Measurements from ENCODE around the gene CFAP68.

CFAP68 gene

DNA sequence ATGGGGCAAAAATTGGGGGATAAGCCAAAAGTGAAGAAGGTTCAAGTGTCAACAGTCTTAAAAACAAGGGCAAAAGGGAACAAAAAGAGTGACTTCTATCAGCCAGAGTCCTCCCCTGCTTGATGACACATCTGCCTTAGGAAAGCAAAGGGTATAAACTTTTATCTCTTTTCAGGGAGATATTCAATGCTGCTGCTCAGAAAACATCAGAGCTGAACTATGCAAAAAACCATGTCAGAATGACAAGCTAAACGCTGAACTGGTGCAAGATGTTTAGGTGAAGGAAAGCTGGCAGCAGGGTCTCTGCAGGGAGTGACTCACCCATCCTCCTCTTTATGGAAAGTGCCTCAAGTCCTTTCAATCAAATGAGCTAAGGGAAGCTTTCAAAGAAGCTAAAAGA, 32.7 kb upstream of the CFAP68 start:
- TF ChIP-seq POLR2AphosphoS5 (IDR thresholded peaks at IDR 0.05; ENCODE audit: low read depth, low read length) (no peak), FOXP2 (optimal IDR thresholded peaks at IDR 0.05; ENCODE audit: borderline replicate concordance, extremely low read depth, extremely low read length, insufficient read depth) (no peak), TAF1 (IDR thresholded peaks at IDR 0.05; ENCODE audit: borderline replicate concordance, insufficient read depth, low read length) (no peak), SIN3A (IDR thresholded peaks at IDR 0.05; ENCODE audit: borderline replicate concordance, insufficient read depth, low read length) (no peak)
- TF ChIP-seq, protein P1, sequence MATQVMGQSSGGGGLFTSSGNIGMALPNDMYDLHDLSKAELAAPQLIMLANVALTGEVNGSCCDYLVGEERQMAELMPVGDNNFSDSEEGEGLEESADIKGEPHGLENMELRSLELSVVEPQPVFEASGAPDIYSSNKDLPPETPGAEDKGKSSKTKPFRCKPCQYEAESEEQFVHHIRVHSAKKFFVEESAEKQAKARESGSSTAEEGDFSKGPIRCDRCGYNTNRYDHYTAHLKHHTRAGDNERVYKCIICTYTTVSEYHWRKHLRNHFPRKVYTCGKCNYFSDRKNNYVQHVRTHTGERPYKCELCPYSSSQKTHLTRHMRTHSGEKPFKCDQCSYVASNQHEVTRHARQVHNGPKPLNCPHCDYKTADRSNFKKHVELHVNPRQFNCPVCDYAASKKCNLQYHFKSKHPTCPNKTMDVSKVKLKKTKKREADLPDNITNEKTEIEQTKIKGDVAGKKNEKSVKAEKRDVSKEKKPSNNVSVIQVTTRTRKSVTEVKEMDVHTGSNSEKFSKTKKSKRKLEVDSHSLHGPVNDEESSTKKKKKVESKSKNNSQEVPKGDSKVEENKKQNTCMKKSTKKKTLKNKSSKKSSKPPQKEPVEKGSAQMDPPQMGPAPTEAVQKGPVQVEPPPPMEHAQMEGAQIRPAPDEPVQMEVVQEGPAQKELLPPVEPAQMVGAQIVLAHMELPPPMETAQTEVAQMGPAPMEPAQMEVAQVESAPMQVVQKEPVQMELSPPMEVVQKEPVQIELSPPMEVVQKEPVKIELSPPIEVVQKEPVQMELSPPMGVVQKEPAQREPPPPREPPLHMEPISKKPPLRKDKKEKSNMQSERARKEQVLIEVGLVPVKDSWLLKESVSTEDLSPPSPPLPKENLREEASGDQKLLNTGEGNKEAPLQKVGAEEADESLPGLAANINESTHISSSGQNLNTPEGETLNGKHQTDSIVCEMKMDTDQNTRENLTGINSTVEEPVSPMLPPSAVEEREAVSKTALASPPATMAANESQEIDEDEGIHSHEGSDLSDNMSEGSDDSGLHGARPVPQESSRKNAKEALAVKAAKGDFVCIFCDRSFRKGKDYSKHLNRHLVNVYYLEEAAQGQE (IDR thresholded peaks at IDR 0.05; ENCODE audit: insufficient read depth in 1 of 2, low read depth in 2 of 2, low read length in 2 of 2) = no peak

DNA sequence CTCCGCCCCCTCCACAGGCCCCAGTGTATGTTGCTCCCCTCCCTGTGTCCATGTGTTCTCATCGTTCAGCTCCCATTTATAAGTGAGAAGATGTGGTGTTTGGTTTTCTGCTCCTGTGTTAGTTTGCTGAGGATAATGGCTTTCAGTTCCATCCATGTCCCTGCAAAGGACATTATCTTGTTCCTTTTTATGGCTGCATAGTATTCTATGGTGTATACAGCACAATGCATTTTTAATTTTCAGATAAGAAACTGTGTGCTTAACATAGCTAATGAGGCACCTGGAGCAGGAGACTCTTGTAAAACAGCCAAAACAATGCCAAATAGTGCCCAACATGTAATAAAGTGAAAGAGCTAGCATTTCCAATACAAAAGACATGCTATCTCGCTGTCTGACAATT, 29.7 kb upstream of the CFAP68 start:
- TF ChIP-seq TAF1 (IDR thresholded peaks at IDR 0.05; ENCODE audit: borderline replicate concordance, insufficient read depth, low read length) (no peak), FOXP2 (optimal IDR thresholded peaks at IDR 0.05; ENCODE audit: borderline replicate concordance, extremely low read depth, extremely low read length, insufficient read depth) (no peak), POLR2AphosphoS5 (IDR thresholded peaks at IDR 0.05; ENCODE audit: low read depth, low read length) (no peak), SIN3A (IDR thresholded peaks at IDR 0.05; ENCODE audit: borderline replicate concordance, insufficient read depth, low read length) (no peak)
- TF ChIP-seq, protein P1 (IDR thresholded peaks at IDR 0.05; ENCODE audit: insufficient read depth in 1 of 2, low read depth in 2 of 2, low read length in 2 of 2) = no peak

DNA sequence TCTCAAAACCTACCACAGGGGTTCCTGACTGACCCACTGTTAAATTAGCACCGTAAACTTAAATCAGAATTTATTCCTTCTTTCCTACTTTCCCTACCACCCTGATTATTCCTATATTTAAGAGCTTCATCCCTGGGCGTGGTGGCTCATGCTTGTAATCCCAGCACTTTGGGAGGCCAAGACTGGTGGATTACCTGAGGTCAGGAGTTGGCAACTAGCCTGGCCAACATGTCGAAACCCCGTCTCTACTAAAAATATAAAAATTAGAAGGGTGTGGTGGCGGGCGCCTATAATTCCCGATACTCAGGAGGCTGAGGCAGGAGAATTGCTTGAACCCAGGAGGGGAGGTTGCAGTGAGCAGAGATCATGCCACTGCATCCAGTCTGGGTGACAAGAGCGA, 28.3 kb upstream of the CFAP68 start:
- TF ChIP-seq, protein P1 (IDR thresholded peaks at IDR 0.05; ENCODE audit: insufficient read depth in 1 of 2, low read depth in 2 of 2, low read length in 2 of 2) = no peak
- TF ChIP-seq FOXP2 (optimal IDR thresholded peaks at IDR 0.05; ENCODE audit: borderline replicate concordance, extremely low read depth, extremely low read length, insufficient read depth) (no peak), TAF1 (IDR thresholded peaks at IDR 0.05; ENCODE audit: borderline replicate concordance, insufficient read depth, low read length) (no peak), POLR2AphosphoS5 (IDR thresholded peaks at IDR 0.05; ENCODE audit: low read depth, low read length) (no peak), SIN3A (IDR thresholded peaks at IDR 0.05; ENCODE audit: borderline replicate concordance, insufficient read depth, low read length) (no peak)

DNA sequence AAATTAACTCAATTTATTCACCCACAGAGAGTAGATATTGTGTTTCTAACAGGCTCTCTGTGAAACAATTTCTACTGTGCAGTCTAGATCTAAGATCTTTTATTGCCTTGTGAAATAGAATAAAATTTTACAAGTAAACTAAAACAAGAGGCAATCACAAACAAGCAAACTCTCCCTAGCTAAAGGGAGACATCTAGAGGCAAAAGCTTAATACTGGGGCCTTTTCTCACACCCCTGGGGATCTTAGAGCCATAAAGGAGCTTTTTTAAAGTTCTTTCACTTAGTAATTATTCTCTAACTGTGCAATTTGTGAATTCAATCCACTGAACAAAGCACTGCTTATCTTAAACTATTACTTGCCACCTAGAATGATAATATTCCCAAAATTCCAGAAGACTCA, 27.7 kb upstream of the CFAP68 start:
- TF ChIP-seq TAF1 (IDR thresholded peaks at IDR 0.05; ENCODE audit: borderline replicate concordance, insufficient read depth, low read length) (no peak), POLR2AphosphoS5 (IDR thresholded peaks at IDR 0.05; ENCODE audit: low read depth, low read length) (no peak), SIN3A (IDR thresholded peaks at IDR 0.05; ENCODE audit: borderline replicate concordance, insufficient read depth, low read length) (no peak), FOXP2 (optimal IDR thresholded peaks at IDR 0.05; ENCODE audit: borderline replicate concordance, extremely low read depth, extremely low read length, insufficient read depth) (no peak)
- TF ChIP-seq, protein P1 (IDR thresholded peaks at IDR 0.05; ENCODE audit: insufficient read depth in 1 of 2, low read depth in 2 of 2, low read length in 2 of 2) = no peak

DNA sequence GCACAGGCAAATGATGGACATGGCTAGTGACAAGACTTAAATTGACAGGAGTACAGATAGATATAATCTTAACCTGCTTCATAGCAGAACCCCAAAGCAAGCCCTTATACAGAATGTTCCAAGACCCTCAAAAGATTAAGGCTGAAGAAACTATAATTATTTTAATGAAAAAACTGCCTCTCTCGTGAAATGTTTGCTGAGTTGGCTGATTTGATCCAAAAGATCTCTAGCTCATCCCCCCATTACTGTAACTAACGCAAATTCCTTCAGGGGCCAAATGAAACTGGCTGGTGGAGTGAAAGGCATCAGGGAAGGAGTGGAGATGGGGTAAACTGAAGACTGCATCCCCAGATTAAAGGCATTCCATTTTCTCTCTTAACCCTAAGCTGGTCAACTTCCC, 27.2 kb upstream of the CFAP68 start:
- TF ChIP-seq SIN3A (IDR thresholded peaks at IDR 0.05; ENCODE audit: borderline replicate concordance, insufficient read depth, low read length) = no peak
- TF ChIP-seq, protein P1 (IDR thresholded peaks at IDR 0.05; ENCODE audit: insufficient read depth in 1 of 2, low read depth in 2 of 2, low read length in 2 of 2) = no peak
- no peak for TF ChIP-seq TAF1 (IDR thresholded peaks at IDR 0.05; ENCODE audit: borderline replicate concordance, insufficient read depth, low read length)
- TF ChIP-seq POLR2AphosphoS5 (IDR thresholded peaks at IDR 0.05; ENCODE audit: low read depth, low read length) = no peak
- no peak for TF ChIP-seq FOXP2 (optimal IDR thresholded peaks at IDR 0.05; ENCODE audit: borderline replicate concordance, extremely low read depth, extremely low read length, insufficient read depth)
